ENCODE measurements around the gene YPEL4. TPM values are rescaled to one million over a fixed set of nuclear protein-coding genes. Genes with fewer than 3 reads are reported as not detected.

YPEL4 gene
- total RNA-seq, 1 experiment from 2014 or later, result not detected

DNA sequence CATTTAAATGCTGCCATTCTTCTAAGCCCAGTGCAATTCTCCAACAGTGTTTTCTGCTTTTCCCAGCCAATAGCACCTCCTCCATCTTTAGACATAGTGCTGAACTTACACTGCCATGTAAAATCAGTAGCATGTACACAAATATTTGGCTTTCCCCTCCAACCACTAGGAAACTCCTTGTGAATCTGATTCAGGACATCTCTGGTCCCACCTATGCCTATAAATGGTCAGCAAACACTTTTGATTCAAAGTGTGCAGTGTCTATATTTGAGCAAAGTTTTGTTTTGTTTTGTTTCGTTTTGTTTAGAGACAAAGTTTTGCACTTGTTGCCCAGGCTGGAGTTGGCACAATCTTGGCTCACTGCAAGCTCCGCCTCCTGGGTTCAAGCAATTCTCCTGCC lies 24.8 kb downstream of the YPEL4 start:
- Histone ChIP-seq H3K4me2 (ENCODE audit: low read length) (no peak overlapping the region), H3F3A (ENCODE audit: low read length, unreplicated experiment) (no peaks in the 10 kb centered on the region), H3K4me3 (ENCODE audit: low read length) (no peak overlapping the region), H3K79me2 (ENCODE audit: low read length) (no peaks in the 10 kb centered on the region), H4K20me1 (ENCODE audit: low read length) (no peaks in the 10 kb centered on the region), H3K4me1 (ENCODE audit: insufficient read depth, low read length) (no peaks in the 10 kb centered on the region), H3K9me2 (replicated peaks; ENCODE audit: low read length) (no peaks in the 10 kb centered on the region), H3K9me3 (ENCODE audit: low read length) (no peaks in the 10 kb centered on the region), H2AFZ (ENCODE audit: low read length) (no peak overlapping the region), H3K27me3 (ENCODE audit: low read length) (no peaks in the 10 kb centered on the region), H3K27ac (ENCODE audit: low read length) (no peak overlapping the region), H3K9ac (ENCODE audit: low read length) (no peak overlapping the region), H3K36me3 (ENCODE audit: low read depth, low read length) (no peaks in the 10 kb centered on the region)
- DNase-seq (no peak), ATAC-seq (no peak)
- TF ChIP-seq, protein P1, sequence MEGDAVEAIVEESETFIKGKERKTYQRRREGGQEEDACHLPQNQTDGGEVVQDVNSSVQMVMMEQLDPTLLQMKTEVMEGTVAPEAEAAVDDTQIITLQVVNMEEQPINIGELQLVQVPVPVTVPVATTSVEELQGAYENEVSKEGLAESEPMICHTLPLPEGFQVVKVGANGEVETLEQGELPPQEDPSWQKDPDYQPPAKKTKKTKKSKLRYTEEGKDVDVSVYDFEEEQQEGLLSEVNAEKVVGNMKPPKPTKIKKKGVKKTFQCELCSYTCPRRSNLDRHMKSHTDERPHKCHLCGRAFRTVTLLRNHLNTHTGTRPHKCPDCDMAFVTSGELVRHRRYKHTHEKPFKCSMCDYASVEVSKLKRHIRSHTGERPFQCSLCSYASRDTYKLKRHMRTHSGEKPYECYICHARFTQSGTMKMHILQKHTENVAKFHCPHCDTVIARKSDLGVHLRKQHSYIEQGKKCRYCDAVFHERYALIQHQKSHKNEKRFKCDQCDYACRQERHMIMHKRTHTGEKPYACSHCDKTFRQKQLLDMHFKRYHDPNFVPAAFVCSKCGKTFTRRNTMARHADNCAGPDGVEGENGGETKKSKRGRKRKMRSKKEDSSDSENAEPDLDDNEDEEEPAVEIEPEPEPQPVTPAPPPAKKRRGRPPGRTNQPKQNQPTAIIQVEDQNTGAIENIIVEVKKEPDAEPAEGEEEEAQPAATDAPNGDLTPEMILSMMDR (conservative IDR thresholded peaks at IDR 0.05; ENCODE audit: low read depth, low read length), result no peak
- TF ChIP-seq EZH2 (IDR thresholded peaks at IDR 0.05; ENCODE audit: low read length, unreplicated experiment), result no peak
- no peak for TF ChIP-seq EZH2phosphoT487 (IDR thresholded peaks at IDR 0.05; ENCODE audit: borderline replicate concordance, low read length)
- POLR2A ChIA-PET (ENCODE audit: unreplicated experiment), result no interaction called here
- CTCF ChIA-PET, result no interaction called here
- no TSS peak for BruUV-seq (replicated peaks)
- intact Hi-C loops (cut with micrococcal nuclease), result no loop called here

DNA sequence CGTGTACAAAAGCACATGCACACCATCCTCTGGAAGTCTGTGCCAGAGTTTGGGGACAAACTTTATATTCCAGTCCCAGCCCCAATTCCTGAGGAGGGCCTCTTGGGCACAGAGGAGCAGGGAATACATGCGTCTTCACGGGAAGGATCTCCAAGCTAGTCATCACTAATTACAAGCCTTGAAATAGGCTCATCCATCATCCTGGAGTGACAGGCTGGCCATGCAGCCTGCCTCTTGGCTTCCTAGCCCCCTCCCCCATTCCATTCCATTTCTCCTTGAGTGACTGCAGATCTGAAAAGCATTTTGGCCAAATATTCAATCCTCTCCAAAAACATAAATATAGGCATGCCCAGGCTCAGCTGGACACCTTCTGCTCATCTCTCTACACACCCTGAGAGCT lies 27.4 kb downstream of the YPEL4 start:
- TF ChIP-seq EZH2phosphoT487 (IDR thresholded peaks at IDR 0.05; ENCODE audit: borderline replicate concordance, low read length) (no peak), EZH2 (IDR thresholded peaks at IDR 0.05; ENCODE audit: low read length, unreplicated experiment) (no peak)
- TF ChIP-seq, protein P1 (conservative IDR thresholded peaks at IDR 0.05; ENCODE audit: low read depth, low read length), result no peak

GRCh38 chr11:57620467-57620866 lies 29.2 kb downstream of the YPEL4 start:
- no peak overlapping the region for H3K4me2 ChIP-seq (ENCODE audit: low read length)
- ChIA-PET POLR2A (ENCODE audit: unreplicated experiment) (no interaction called here), CTCF (no interaction called here)
- no peak overlapping the region for H3K4me3 ChIP-seq (ENCODE audit: low read length)
- no TSS peak for BruUV-seq (replicated peaks)
- H3K27me3 ChIP-seq (ENCODE audit: low read length), result peaks cover 17% of the 10 kb centered on the region
- H2AFZ ChIP-seq (ENCODE audit: low read length), result no peak overlapping the region
- no peaks in the 10 kb centered on the region for H4K20me1 ChIP-seq (ENCODE audit: low read length)
- H3K79me2 ChIP-seq (ENCODE audit: low read length), result no peaks in the 10 kb centered on the region
- ATAC-seq, result peak; percentile 24; the same call in 1 of the 2 replicates
- no peaks in the 10 kb centered on the region for H3K36me3 ChIP-seq (ENCODE audit: low read depth, low read length)
- H3K27ac ChIP-seq (ENCODE audit: low read length), result no peak overlapping the region
- H3K4me1 ChIP-seq (ENCODE audit: insufficient read depth, low read length), result no peaks in the 10 kb centered on the region
- DNase-seq, result no peak
- no peak for TF ChIP-seq EZH2phosphoT487 (IDR thresholded peaks at IDR 0.05; ENCODE audit: borderline replicate concordance, low read length)
- TF ChIP-seq, protein P1 (conservative IDR thresholded peaks at IDR 0.05; ENCODE audit: low read depth, low read length), result no peak
- H3F3A ChIP-seq (ENCODE audit: low read length, unreplicated experiment), result no peaks in the 10 kb centered on the region
- H3K9me3 ChIP-seq (ENCODE audit: low read length), result no peaks in the 10 kb centered on the region
- no peaks in the 10 kb centered on the region for H3K9me2 ChIP-seq (replicated peaks; ENCODE audit: low read length)
- no peak overlapping the region for H3K9ac ChIP-seq (ENCODE audit: low read length)
- intact Hi-C loops (cut with micrococcal nuclease), result no loop called here

More for the DNA sequence above, 27.4 kb downstream of the YPEL4 start:
- no peaks in the 10 kb centered on the region for H3K9me3 ChIP-seq (ENCODE audit: low read length)
- no peaks in the 10 kb centered on the region for H3K36me3 ChIP-seq (ENCODE audit: low read depth, low read length)
- H3K9ac ChIP-seq (ENCODE audit: low read length), result no peak overlapping the region
- DNase-seq, result no peak
- H4K20me1 ChIP-seq (ENCODE audit: low read length), result no peaks in the 10 kb centered on the region
- POLR2A ChIA-PET (ENCODE audit: unreplicated experiment), result no interaction called here
- H3K9me2 ChIP-seq (replicated peaks; ENCODE audit: low read length), result no peaks in the 10 kb centered on the region
- no TSS peak for BruUV-seq (replicated peaks)
- no peak overlapping the region for H2AFZ ChIP-seq (ENCODE audit: low read length)
- H3K27me3 ChIP-seq (ENCODE audit: low read length), result peaks cover 3% of the 10 kb centered on the region; the same call in 1 of the 2 replicates
- intact Hi-C loops (cut with micrococcal nuclease), result no loop called here
- H3K4me1 ChIP-seq (ENCODE audit: insufficient read depth, low read length), result no peaks in the 10 kb centered on the region
- no peak overlapping the region for H3K4me3 ChIP-seq (ENCODE audit: low read length)
- CTCF ChIA-PET, result no interaction called here
- ATAC-seq, result no peak
- no peak overlapping the region for H3K27ac ChIP-seq (ENCODE audit: low read length)
- H3K4me2 ChIP-seq (ENCODE audit: low read length), result no peak overlapping the region
- no peaks in the 10 kb centered on the region for H3K79me2 ChIP-seq (ENCODE audit: low read length)
- no peaks in the 10 kb centered on the region for H3F3A ChIP-seq (ENCODE audit: low read length, unreplicated experiment)
